PC-3 (cell line): ENCODE results near the gene ANKRD11.

Experiments used
- EZH2 ChIP-seq: fragments of 300-600 bp; sonication (generic); IDR thresholded peaks from one replicate; pipeline ENCODE4 v1.6.1; 2017; ENCODE audit warnings: antibody characterized with exemption, mild to moderate bottlenecking, low read length; ENCODE audit not compliant: unreplicated experiment
- EZH2phosphoT487 ChIP-seq: fragments of 300-600 bp; sonication (generic); IDR thresholded peaks from 2 replicates; pipeline ENCODE4 v1.6.1; 2018; ENCODE audit warnings: mild to moderate bottlenecking, antibody characterized with exemption, low read length, borderline replicate concordance
- TF ChIP-seq, protein P1 (sequence below): fragments of 300-600 bp; sonication (generic); conservative IDR thresholded peaks from 2 replicates; pipeline ENCODE4 v1.5.1; 2017; ENCODE audit warnings: antibody characterized with exemption, low read depth, mild to moderate bottlenecking, low read length

- TF ChIP-seq EZH2 (no peak), EZH2phosphoT487 (no peak)
- TF ChIP-seq, protein P1, sequence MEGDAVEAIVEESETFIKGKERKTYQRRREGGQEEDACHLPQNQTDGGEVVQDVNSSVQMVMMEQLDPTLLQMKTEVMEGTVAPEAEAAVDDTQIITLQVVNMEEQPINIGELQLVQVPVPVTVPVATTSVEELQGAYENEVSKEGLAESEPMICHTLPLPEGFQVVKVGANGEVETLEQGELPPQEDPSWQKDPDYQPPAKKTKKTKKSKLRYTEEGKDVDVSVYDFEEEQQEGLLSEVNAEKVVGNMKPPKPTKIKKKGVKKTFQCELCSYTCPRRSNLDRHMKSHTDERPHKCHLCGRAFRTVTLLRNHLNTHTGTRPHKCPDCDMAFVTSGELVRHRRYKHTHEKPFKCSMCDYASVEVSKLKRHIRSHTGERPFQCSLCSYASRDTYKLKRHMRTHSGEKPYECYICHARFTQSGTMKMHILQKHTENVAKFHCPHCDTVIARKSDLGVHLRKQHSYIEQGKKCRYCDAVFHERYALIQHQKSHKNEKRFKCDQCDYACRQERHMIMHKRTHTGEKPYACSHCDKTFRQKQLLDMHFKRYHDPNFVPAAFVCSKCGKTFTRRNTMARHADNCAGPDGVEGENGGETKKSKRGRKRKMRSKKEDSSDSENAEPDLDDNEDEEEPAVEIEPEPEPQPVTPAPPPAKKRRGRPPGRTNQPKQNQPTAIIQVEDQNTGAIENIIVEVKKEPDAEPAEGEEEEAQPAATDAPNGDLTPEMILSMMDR: no peak
Measured at GRCh38 chr16:89378947-89379771, 111.2 kb downstream of the ANKRD11 start.
